ENCODE results near the gene CSNK1D. TPM values are rescaled to one million over a fixed set of nuclear protein-coding genes. Genes with fewer than 3 reads are reported as not detected.

The CSNK1D gene
- total RNA-seq, 1 experiment from 2014 or later: 191 TPM

DNA sequence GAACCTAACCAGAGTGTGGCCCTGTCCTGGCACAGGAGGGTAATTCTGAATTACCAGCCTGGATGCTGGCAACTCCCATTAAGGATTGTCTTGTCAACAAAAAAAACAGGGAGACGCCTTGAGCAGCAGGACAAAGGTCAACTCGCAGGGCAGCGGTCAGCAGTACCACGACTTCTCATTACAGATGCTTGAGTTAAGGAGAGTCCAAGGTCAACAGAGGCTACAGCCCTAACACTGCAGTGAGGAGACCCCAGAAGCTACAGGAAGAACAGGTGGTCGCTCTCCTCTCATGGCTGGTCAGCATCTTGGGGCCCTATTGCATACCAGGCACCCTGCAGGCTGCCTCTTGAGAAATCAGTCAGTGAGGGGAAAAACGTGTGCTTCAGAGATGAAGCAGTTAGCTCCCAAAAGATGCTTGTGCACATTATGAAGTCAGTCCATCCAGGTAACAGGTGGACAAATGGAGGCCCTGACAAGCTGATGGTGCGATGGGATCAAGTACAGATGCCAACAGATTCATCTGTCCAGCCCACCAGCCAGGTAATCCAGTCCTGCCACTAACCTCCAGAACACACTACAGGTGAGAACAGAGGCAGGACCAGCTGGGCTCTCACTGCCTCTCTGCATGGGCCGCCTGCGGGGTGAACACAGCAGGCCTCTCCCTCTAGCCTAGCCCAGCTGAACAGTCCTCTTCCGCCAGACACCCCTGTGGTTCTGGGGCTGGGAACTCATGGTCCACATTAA lies 4.2 kb downstream of the CSNK1D start:
- Mint-ChIP-seq H3K27ac (ENCODE audit: low read depth, unreplicated experiment) (peak overlapping the region; percentile 49), H3K36me3 (ENCODE audit: insufficient read depth, unreplicated experiment) (peaks cover 89% of the 10 kb centered on the region), H3K4me1 (ENCODE audit: insufficient read depth, unreplicated experiment) (peaks cover 39% of the 10 kb centered on the region), H3K4me3 (ENCODE audit: unreplicated experiment) (no peak overlapping the region), H3K27me3 (ENCODE audit: insufficient read depth, unreplicated experiment) (no peaks in the 10 kb centered on the region), H3K9me3 (ENCODE audit: unreplicated experiment) (no peaks in the 10 kb centered on the region)
- TF ChIP-seq, protein P1, sequence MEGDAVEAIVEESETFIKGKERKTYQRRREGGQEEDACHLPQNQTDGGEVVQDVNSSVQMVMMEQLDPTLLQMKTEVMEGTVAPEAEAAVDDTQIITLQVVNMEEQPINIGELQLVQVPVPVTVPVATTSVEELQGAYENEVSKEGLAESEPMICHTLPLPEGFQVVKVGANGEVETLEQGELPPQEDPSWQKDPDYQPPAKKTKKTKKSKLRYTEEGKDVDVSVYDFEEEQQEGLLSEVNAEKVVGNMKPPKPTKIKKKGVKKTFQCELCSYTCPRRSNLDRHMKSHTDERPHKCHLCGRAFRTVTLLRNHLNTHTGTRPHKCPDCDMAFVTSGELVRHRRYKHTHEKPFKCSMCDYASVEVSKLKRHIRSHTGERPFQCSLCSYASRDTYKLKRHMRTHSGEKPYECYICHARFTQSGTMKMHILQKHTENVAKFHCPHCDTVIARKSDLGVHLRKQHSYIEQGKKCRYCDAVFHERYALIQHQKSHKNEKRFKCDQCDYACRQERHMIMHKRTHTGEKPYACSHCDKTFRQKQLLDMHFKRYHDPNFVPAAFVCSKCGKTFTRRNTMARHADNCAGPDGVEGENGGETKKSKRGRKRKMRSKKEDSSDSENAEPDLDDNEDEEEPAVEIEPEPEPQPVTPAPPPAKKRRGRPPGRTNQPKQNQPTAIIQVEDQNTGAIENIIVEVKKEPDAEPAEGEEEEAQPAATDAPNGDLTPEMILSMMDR (IDR thresholded peaks at IDR 0.05; ENCODE audit: unreplicated experiment): no peak
- CTCF ChIA-PET: interaction anchor here (1.2 kb wide), 1 partner anchor 33 kb away, joined by 3 read pairs; no protein-coding TSS in a partner anchor
- intact Hi-C loops (cut with micrococcal nuclease): no loop called here
- DNase-seq (ENCODE audit: unreplicated experiment): no peak
- POLR2A ChIA-PET: interaction anchor here (1.1 to 3.0 kb wide), 5 partner anchors 18 to 40 kb away, joined by 3 to 23 read pairs (median 3); partner anchors contain the start of gene SLC16A3
- no TSS peak for BruUV-seq (replicated peaks)

- Mint-ChIP-seq H3K27me3 (ENCODE audit: insufficient read depth, unreplicated experiment) (no peaks in the 10 kb centered on the region), H3K4me1 (ENCODE audit: insufficient read depth, unreplicated experiment) (peaks cover 39% of the 10 kb centered on the region), H3K9me3 (ENCODE audit: unreplicated experiment) (no peaks in the 10 kb centered on the region), H3K4me3 (ENCODE audit: unreplicated experiment) (peak overlapping the region; percentile 64), H3K27ac (ENCODE audit: low read depth, unreplicated experiment) (peak overlapping the region; percentile 42), H3K36me3 (ENCODE audit: insufficient read depth, unreplicated experiment) (peaks cover 96% of the 10 kb centered on the region)
- CTCF ChIA-PET: interaction anchor here (0.7 kb wide), 2 partner anchors 443 to 566 kb away, joined by 3 to 4 read pairs; no protein-coding TSS in a partner anchor
- TF ChIP-seq, protein P1 (IDR thresholded peaks at IDR 0.05; ENCODE audit: unreplicated experiment): no peak
- intact Hi-C loops (cut with micrococcal nuclease): no loop called here
- no TSS peak for BruUV-seq (replicated peaks)
- DNase-seq (ENCODE audit: unreplicated experiment): peak; percentile 92
- POLR2A ChIA-PET: interaction anchor here (0.6 to 3.0 kb wide), 6 partner anchors 16 to 75 kb away, joined by 3 to 23 read pairs (median 6); no protein-coding TSS in a partner anchor
Observed at GRCh38 chr17:82267575-82268379, 5.7 kb downstream of the CSNK1D start.

DNA sequence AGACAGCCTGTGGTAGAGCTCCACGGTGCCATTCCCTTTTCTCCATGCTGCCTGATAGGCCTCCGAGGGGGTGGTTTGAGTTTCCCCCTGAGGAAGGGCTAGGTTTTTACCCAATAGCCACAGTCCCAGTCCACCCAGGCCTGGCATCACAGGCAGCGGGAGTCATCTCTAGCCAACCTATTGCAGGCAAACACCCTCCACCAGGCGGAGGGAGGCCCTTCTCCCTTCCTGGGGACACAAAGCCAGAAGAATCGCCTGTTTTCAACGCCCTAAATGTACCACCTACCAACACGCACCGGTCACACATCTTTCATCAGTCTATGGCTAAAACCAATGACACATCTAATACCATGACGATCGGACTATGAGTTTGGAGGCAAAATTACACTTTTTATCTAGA lies 7.4 kb downstream of the CSNK1D start:
- ChIA-PET CTCF (no interaction called here), POLR2A (interaction anchor here (1.0 kb wide), 1 partner anchor 12 kb away, joined by 4 read pairs; no protein-coding TSS in a partner anchor)
- H3K4me1 Mint-ChIP-seq (ENCODE audit: insufficient read depth, unreplicated experiment): peaks cover 33% of the 10 kb centered on the region
- no peak for DNase-seq (ENCODE audit: unreplicated experiment)
- TF ChIP-seq, protein P1 (IDR thresholded peaks at IDR 0.05; ENCODE audit: unreplicated experiment): no peak
- H3K9me3 Mint-ChIP-seq (ENCODE audit: unreplicated experiment): no peaks in the 10 kb centered on the region
- intact Hi-C loops (cut with micrococcal nuclease): no loop called here
- BruUV-seq (replicated peaks): no TSS peak
- H3K4me3 Mint-ChIP-seq (ENCODE audit: unreplicated experiment): no peak overlapping the region
- H3K27ac Mint-ChIP-seq (ENCODE audit: low read depth, unreplicated experiment): no peak overlapping the region
- H3K36me3 Mint-ChIP-seq (ENCODE audit: insufficient read depth, unreplicated experiment): peaks cover 96% of the 10 kb centered on the region
- H3K27me3 Mint-ChIP-seq (ENCODE audit: insufficient read depth, unreplicated experiment): no peaks in the 10 kb centered on the region

GRCh38 chr17:82263641-82264040 lies 9.9 kb downstream of the CSNK1D start:
- intact Hi-C loops (cut with micrococcal nuclease): no loop called here
- Mint-ChIP-seq H3K27me3 (ENCODE audit: insufficient read depth, unreplicated experiment) (no peaks in the 10 kb centered on the region), H3K4me1 (ENCODE audit: insufficient read depth, unreplicated experiment) (peaks cover 28% of the 10 kb centered on the region), H3K4me3 (ENCODE audit: unreplicated experiment) (no peak overlapping the region), H3K36me3 (ENCODE audit: insufficient read depth, unreplicated experiment) (peaks cover 100% of the 10 kb centered on the region), H3K27ac (ENCODE audit: low read depth, unreplicated experiment) (no peak overlapping the region), H3K9me3 (ENCODE audit: unreplicated experiment) (no peaks in the 10 kb centered on the region)
- POLR2A ChIA-PET: no interaction called here
- TF ChIP-seq, protein P1 (IDR thresholded peaks at IDR 0.05; ENCODE audit: unreplicated experiment): no peak
- CTCF ChIA-PET: interaction anchor here (0.6 kb wide), 1 partner anchor 195 kb away, joined by 3 read pairs; no protein-coding TSS in a partner anchor
- no peak for DNase-seq (ENCODE audit: unreplicated experiment)
- BruUV-seq (replicated peaks): no TSS peak
